ENCODE data around the gene NIPSNAP3A.
"Not testable (repeated sequence)": the region's sequence is repeated elsewhere in the genome, so short reads cannot be mapped to it uniquely, and the experiment has no call there.

NIPSNAP3A gene

GRCh38 chr9:104747565-104748358 lies at the start of gene NIPSNAP3A:
NIPSNAP3A (plus strand) TSS chr9:104747683; CDS start chr9:104747793, 110 bp downstream.
- DNase-seq (ENCODE audit: low spot score) = peak; percentile 82

DNA sequence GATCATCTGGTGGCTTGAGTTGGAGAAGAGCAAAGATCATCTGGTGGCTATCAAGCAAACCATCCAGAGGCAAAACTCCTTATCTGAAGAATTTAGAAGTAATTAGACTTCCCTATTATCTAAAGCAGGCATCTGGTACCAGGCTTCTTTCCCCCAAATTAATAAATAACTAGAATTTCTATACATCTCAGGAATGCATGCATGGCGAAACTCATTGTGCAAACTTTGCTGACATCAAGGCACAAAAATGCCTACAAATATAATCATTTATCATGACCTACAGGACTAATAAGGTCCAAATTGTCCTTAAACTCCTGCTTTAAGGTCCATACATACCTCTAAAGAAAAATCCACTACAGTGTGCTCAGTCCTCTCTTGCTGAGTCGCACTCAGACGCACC lies 47.2 kb upstream of the NIPSNAP3A start:
- no peak for DNase-seq (ENCODE audit: low spot score)

- DNase-seq (ENCODE audit: low spot score) = not testable (repeated sequence)
Observed at GRCh38 chr9:104708737-104709136, 38.7 kb upstream of the NIPSNAP3A start.

GRCh38 chr9:104711604-104712003 lies 35.9 kb upstream of the NIPSNAP3A start:
- DNase-seq (ENCODE audit: low spot score) = no peak

- no peak for DNase-seq (ENCODE audit: low spot score)
Observed at GRCh38 chr9:104725014-104725413, 22.5 kb upstream of the NIPSNAP3A start.

DNA sequence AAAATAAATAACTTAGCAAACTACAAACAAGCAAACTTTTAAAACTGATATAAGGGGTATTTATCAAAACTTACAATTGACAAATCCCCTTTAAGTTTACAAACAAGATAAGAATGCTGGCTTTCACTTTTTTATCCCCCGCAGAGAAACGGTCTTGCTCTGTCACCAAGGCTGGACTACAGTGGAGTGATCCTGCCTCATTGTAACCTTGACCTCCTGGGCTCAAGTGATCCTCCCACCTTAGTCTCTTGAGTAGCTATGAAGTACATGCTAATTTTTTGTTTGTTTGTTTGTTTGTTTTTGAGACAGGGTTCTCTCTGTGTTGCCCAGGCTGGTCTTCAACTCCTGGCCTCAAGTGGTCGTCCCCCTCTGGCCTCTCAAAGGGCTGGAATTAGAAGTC lies 9.0 kb upstream of the NIPSNAP3A start:
- no peak for DNase-seq (ENCODE audit: low spot score)

DNA sequence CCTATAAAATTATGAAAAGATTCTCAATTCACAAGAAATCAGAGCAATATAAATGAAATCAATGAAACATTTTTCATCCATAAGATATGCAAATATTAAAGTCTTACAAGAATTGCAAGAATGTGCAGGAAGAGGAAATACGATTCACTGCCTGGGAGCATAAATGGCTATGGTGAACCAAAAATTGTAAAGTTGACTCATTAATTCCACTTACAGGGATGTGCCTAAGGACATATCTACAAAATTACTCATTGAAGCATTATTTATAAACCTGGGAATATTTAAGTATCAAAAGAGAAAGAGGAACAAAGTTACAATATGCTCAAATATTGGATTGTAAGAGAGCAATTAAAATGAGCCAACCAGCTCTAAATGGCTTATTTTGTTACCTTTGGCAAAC lies 6.9 kb upstream of the NIPSNAP3A start:
- DNase-seq (ENCODE audit: low spot score) = no peak

GRCh38 chr9:104743376-104743985 lies 4.0 kb upstream of the NIPSNAP3A start:
- peak; percentile 49 for DNase-seq (ENCODE audit: low spot score)

DNA sequence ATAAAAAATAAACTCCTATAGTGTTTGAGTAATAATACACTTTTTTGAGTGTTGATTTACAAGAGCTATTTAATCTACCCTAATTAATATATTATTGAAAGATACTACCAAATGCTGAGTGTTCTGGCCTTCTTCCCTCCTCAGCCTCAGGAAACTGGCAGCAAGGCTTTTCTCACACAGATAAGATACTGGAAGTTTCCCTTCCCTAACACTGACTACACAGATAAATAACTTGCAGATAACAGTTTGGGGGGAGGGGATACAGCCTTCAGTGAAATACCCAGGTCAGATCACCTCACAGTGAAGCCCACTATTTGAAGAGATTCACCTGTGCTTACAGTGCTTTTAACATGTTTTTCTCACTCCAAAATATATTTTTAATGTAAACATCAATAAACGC lies 1.6 kb upstream of the NIPSNAP3A start:
- DNase-seq (ENCODE audit: low spot score) = no peak

DNA sequence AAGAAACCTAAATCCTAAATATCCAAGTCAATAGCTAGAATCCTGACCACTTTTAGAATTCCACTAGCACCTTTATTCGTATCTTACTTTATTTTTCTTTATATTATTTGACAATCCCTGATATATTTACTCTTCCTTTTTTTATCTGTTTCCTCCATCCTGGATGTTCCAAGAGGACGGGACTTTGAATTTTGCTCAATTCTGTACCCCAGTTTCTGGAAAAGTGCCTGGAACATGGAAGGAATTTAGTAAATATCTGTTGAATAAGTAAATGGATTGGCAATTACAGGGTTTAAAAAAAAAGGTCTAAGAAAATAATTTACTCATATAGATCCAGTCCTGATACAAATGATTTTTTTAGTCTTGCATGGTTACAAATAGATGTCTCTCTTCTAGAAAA lies 1.2 kb upstream of the NIPSNAP3A start:
- no peak for DNase-seq (ENCODE audit: low spot score)

DNA sequence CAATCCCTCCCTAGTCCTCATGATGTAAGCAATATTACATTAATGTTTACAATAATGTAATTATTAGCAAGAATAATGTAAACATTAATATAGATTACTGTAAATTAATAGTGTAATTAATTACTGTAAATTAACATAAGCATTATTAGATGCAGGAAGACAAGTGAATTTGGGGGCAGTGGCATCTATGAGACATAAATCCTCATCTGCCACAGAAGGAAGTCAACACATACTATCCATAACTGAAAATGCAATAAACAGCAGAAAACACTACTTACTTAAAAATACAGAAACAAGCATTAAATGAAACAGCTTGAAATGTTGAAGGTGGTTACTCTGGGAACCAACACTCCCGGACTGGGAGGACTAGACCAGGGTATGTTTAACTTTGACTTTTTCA lies 685 bp upstream of the NIPSNAP3A start:
- no peak for DNase-seq (ENCODE audit: low spot score)

DNA sequence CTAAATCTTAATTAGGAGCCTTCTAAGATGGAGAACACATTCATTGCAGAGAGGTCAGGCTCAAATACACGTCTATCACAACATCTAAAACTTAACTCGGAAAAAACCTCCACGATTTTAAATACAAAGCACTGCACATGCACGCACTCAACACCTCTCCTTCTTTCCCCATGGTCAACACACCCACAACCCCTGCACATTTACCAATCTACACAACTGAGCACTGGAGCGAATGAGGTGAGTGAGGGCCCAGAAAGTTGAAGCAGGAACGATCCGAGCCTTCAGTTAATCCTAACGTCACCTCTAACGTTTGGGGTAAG lies 278 bp upstream of the NIPSNAP3A start:
- no peak for DNase-seq (ENCODE audit: low spot score)

DNA sequence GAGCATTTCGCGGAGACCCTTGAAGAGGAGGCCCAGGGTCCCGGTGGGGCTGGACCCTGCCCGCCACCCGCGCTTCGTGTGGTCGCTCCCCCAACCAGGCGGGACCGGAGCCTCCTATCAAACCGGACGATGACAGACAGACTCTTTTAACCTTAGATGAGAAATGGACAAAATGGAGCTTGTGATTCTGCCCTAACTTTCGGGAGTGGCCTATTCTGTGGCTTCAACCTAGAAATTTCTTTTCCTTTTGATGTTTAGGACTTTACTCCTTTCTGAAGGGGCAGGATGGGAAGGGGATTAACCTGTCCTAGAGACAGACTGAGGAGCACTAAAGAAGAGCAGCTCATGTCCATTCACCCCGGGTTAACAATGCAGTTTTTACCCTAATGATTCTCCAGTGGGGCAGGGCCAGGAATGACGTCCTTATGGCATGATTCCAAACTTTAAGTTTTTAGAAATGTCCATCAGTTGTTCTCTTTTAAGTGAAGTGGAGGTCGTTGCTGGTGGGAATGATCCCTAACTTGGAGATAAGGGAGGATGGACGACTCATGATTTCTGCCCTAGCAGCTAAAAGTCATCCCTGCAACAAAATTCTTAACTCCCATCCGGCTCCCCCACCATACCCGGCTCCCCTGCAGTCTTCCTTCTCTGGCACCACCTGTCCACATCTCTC lies 1.0 kb downstream of the NIPSNAP3A start:
- DNase-seq (ENCODE audit: low spot score) = no peak

- no peak for DNase-seq (ENCODE audit: low spot score)
Observed at GRCh38 chr9:104750185-104750767, 2.8 kb downstream of the NIPSNAP3A start.

GRCh38 chr9:104758974-104759373 lies 11.5 kb downstream of the NIPSNAP3A start:
- DNase-seq (ENCODE audit: low spot score) = no peak

DNA sequence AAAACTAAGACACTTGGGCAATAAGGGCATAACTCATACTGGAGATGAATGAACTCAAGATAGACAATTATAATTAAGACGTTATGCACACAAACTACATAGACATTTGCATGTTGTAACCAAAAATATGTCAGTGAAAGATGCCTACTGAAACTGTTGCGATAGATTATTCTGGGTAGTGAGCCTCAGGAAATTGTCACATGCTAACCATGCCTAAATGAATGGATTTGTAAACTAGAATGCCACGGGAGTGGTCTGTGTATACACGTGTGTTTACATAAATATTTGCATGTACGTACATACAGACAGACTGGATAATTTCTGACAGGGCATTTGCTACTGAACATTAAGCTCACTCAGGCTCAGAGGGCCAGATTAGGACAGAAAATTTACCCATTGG lies 17.7 kb downstream of the NIPSNAP3A start:
- DNase-seq (ENCODE audit: low spot score) = no peak

GRCh38 chr9:104766025-104766424 lies 18.5 kb downstream of the NIPSNAP3A start:
- DNase-seq (ENCODE audit: low spot score) = no peak

DNA sequence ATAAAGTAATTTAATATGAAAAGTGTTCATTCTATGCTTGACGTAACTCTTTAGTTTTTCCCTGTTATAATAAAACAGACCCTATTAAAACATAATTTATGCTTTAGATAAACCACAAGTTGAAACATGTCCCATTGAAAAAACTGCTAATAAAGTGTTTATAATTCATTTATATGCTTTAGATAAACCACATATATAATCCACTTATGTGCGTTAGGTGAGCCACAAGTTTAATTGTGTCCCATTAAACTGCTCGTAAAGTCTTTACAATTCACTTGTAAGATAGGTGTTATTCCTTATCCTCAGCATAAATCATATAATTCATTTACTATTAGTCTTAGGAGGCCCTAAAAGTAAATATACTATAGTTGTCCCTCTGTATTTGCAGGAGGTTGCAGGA lies 20.0 kb downstream of the NIPSNAP3A start:
- DNase-seq (ENCODE audit: low spot score) = no peak

GRCh38 chr9:104769029-104769428 lies 21.5 kb downstream of the NIPSNAP3A start:
- DNase-seq (ENCODE audit: low spot score) = not testable (repeated sequence)

DNA sequence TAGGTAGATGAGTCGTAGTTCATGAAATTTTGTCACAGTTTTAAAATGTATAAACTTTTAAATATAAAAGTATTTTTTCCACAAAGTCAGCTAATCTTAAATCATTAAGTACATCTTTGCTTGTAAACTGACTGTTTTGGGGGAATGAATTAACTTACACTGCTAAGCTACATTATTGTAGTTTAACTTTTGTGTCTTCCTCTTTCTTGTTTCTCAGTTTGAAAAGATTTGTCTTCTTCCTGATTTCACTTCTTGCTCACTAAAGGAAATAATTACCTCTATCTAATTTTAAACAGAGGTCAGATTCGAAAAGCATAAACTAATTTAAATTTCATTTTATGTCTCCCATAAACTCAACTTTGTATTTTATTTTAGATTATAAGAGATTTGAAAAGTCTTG lies 22.2 kb downstream of the NIPSNAP3A start:
- DNase-seq (ENCODE audit: low spot score) = no peak

DNA sequence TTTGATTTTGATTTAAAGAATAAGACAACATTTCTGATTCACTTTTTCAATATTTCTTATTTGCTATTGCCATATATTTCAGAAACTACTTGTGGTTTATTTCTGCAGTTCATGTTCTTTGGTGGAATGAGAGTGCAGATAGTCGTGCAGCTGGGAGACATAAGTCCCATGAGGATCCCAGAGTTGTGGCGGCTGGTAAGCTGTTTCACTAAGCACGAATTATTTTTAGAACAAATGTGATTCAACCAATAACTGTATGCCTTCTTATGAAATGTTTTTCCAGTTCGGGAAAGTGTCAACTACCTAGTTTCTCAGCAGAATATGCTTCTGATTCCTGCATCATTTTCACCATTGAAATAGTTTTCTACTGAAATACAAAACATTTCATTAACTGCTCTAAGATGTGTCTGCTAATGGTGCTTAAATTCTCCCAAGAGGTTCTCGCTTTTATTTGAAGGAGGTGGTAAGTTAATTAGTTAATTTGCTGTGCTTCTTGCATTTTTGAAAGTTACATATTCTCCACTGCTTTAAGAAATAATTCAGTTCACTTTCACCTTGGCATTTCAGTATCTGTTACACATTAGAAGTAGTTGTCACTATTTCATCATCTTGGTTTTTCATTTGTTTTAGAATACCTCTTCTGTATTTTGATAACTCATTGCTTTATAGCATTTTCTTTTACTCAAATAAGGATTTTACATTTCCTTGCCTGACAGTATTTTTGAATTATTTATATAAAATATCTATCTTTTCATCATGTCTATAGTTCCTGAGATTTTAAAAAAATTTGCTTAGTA lies 25.4 kb downstream of the NIPSNAP3A start:
- DNase-seq (ENCODE audit: low spot score) = no peak

GRCh38 chr9:104774132-104774531 lies 26.6 kb downstream of the NIPSNAP3A start:
- DNase-seq (ENCODE audit: low spot score) = no peak
